GM12872 (cell line): ENCODE results near the gene PLXNB3.

Experiments used
- TF ChIP-seq, protein P1 (sequence below): IDR thresholded peaks from 3 replicates; pipeline ENCODE4 v1.5.1; 2011; ENCODE audit warnings: low read depth, mild to moderate bottlenecking, low read length, moderate library complexity; ENCODE audit not compliant: insufficient read depth

The PLXNB3 gene

DNA sequence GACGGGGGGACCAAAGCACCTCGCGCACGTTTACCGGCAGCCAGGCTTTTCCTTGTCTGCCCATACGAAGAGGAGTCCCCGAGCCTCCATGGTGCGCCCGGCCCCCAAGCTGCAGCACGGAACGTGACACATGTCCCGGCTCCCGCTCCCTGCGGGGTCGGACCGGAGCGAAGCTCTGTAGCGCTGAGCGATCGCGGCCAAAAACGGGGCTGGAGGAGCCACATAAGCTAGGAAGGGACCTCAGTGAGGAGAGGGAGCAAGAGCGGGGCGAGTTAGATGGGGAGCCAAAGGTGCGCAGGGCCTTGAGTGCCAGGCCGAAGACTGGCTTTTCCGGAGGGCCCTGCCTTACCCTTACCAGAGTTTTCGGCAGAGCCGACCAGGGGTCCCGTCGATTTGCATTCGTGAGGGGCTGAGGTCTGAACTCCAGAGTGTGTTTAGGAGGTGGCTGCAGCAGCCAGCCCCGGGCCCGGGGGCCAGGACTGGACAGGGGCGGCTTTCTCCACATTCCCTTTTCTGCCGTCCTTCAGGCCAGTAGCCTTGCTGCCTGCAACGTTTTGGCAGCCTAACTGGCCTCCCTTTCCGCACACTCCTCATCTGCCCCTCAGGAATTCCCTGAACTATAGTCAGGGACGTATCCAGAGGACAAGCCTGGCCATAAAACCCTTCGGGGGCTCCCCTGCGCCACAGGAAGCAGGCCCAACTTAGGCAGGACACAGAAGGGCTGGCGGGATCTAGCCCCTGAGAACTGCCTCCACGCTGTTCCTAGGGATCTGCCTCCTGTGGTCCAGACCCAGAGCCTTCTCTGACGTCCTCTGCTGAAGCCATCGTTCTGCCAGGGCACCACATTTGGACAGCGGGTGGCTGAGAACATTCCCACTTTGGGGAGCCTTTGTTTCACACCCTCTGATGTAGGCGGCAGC lies 31.1 kb downstream of the PLXNB3 start:
- TF ChIP-seq, protein P1, sequence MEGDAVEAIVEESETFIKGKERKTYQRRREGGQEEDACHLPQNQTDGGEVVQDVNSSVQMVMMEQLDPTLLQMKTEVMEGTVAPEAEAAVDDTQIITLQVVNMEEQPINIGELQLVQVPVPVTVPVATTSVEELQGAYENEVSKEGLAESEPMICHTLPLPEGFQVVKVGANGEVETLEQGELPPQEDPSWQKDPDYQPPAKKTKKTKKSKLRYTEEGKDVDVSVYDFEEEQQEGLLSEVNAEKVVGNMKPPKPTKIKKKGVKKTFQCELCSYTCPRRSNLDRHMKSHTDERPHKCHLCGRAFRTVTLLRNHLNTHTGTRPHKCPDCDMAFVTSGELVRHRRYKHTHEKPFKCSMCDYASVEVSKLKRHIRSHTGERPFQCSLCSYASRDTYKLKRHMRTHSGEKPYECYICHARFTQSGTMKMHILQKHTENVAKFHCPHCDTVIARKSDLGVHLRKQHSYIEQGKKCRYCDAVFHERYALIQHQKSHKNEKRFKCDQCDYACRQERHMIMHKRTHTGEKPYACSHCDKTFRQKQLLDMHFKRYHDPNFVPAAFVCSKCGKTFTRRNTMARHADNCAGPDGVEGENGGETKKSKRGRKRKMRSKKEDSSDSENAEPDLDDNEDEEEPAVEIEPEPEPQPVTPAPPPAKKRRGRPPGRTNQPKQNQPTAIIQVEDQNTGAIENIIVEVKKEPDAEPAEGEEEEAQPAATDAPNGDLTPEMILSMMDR, result no peak

DNA sequence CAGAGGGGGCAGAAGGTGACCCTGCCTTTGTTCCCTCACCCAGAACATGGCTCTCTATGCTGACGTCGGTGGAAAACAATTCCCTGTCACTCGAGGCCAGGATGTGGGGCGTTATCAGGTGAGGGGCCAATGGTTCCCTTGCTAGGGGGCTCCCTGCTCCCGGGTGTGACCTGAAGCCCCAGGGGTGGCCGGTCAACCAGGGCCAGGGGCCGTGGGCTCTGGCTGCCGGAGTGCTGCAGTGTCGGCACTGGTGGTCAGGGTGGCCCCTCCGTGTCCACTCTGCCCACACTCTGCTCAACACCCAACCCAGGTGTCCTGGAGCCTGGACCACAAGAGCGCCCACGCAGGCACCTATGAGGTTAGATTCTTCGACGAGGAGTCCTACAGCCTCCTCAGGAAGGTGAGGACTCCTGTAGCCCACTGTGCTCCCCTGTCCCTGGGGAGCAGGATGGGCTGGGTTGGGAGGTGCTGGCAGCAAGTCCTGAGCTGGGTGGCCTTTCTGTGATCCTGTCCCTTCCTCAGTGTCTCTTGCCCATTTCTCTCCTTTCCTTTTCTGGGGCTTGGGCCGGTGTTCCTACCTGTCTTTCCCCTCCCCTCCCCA lies 33.5 kb downstream of the PLXNB3 start:
- TF ChIP-seq, protein P1, result no peak

DNA sequence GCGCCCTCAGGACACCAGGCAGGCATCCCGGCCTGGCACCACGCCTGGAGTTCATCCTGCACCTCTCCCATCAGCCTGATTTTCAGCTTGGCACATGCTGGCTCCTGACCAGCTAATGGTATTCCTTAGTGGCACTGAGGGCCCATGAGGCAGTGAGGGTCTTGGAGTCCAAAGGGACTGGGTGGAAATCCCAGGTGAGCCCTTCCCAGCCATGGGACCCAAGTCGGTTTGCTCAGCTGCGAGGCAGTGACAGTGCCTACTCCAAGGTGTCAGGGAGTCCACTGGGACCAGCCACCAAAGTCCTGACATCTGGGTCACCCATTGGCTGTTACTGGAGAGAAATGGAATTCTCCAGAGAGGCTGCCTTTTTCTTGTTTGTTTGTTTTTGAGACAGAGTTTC lies 35.3 kb downstream of the PLXNB3 start:
- TF ChIP-seq, protein P1, result no peak

DNA sequence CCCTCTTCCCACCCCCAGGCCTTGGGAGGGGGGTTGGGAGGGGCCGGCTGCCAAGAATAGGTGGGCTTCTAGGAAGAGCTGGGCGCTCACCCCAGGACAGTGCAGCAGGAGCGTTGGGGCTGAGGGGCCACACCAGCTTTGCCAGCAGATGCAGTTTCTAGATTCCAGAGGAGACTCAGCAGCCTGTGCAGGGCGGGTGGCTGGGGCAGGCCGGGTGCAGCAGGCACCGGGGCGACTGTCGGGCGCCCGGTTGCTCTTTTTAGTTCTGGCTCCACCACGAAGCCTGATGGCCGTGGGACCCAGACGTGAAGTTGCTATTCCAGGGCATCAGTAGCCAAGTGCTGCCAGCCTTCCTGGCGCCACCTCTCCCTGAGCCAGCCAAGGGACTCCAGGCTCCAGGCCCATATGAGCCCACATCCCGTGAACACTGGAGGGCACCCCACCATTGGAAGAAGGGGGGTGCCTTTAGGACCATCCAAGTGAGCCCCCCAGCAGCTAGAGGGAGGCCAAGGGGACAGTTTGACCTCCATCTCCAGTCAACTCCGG lies 36.2 kb downstream of the PLXNB3 start:
- TF ChIP-seq, protein P1, result no peak

DNA sequence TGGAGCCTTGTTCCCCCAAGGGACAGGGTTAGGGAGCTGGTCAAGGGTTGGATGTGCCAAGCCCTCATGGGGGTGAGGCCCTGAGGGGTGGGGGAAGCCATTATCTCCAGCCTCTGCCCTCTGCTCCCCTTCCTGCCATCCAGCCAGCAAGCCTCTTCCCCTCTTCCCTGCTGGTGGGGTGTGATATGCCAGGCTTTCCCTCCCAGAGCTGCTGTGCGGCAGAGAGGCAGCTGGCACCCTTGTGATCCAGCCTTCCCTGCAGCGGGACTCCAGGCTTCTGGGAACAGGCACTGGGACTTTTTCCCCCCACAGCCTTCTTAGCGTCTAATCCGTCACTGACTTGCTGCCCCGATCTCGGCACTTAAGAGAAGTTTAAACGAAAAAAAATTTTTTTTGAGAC lies 36.7 kb downstream of the PLXNB3 start:
- TF ChIP-seq, protein P1, result no peak

DNA sequence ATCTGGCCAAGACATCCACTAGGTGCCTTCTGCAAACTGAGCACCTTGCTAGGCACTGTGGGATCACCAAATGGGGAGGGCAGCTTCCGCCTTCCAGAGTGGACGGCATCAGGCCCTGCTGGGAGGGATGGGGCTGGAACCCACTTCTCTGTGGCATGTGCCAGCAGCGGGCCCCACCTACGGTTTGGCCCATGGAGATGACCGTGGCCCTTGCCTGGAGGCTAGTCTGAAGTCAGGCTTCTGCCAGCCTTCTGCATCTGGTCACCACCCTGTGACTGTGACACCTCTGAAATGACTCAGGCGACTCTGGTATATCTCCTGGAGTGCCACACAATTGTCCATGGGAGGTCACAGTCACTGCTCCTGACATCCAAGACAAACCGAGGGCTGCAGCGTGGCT lies 37.6 kb downstream of the PLXNB3 start:
- TF ChIP-seq, protein P1, result no peak

DNA sequence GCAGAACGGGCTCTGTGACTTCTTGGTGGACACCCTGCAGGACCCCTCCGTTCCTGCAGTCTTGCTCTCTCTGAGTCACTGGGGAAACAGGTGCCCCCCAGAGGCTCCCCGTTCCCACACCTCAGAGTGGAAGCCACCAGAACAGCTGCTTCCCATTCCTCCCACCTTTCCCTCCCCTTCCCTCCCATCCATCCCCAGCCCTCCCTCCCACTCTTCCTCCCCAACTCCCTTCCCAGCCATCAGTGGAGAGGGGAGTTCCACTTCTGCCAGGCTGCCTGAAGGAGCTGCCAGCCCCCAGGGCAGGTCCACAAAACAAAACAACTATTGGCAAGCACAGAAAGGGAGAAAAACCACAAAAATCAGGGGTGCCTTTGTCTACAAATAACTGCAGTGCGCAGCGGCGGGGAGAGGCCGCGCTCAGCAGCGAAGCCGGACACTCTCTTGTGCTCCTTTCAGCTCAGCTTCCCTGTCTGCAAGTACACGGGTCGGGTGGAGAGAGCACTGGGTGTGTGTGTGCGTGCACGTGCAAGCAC lies 38.5 kb downstream of the PLXNB3 start:
- TF ChIP-seq, protein P1, result no peak
